ENCODE data around the gene KIF25. TPM values are rescaled to one million over a fixed set of nuclear protein-coding genes. Genes with fewer than 3 reads are reported as not detected.

The KIF25 gene
- total RNA-seq, 3 donors from 2014 or later = 0.14 to 1.1 (median 0.41) TPM

DNA sequence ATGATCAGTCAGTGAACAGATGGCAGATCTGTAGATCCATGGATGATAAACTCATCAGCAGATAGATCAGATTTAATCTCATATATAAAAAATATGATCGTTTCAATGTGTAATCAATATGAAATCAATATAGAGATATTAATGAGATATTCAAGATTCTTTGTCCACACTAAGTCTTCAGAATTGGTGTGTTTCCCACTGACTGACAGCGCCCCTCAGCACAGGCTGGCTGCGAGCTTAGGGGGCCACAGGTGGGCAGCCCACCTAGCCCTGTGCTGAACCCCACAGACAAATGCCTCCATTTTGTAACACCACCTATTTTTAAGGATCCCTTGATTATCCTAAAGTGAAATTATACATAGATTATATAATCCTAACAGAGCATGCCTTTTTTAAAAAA lies 49.2 kb downstream of the KIF25 start:
- ATAC-seq = no peak
- intact Hi-C loops (cut with DNase I, micrococcal nuclease) = no loop called here

DNA sequence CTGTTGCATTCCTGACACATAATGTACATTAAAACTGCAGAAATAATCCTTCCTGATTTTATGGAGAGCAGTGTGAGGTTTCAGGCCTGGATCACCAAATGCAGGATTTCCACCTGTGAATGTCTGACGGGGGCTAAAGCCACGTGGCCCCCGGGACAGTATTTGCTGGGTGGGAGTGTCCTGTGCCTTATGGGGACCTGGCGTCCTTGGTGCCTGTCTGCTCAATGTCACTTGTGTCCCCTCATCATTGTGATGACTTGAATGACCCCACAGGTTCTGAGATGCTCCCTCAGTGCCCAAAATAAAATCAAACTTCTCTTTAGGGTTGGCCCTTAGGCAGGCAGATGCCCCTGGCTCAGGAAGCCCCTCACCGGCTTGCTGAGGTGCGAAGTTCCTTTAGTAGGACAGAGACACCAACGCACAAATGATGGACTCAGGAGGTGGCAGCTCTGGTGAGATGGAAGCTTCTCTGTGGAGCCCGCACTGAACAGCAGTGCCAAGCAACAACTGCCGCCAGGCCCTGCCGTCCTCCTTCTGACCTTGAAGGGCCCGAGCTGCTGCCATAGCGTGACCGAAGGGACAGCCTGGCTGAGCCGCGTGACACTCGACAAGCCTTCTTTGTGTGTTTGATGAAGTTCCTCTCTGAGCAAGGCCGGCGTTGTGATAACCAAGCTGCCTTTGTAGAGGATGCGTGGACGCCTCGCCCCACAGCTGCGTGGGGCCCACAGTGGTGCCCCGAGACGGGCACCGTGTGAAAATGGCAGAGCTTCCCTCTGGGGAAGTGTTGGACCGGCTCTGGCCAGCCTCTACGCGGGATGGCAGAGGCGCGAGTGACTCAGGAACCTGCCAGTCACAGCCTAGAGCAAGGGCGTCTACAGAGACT lies 50.6 kb downstream of the KIF25 start:
- Histone ChIP-seq H3K4me1 (ENCODE audit: low read depth) (peaks cover 3% of the 10 kb centered on the region), H3K9me3 (no peaks in the 10 kb centered on the region), H3K4me3 (no peak overlapping the region), H3K36me3 (ENCODE audit: low read depth) (no peaks in the 10 kb centered on the region)
- DNase-seq = no peak
- TF ChIP-seq, protein P1, sequence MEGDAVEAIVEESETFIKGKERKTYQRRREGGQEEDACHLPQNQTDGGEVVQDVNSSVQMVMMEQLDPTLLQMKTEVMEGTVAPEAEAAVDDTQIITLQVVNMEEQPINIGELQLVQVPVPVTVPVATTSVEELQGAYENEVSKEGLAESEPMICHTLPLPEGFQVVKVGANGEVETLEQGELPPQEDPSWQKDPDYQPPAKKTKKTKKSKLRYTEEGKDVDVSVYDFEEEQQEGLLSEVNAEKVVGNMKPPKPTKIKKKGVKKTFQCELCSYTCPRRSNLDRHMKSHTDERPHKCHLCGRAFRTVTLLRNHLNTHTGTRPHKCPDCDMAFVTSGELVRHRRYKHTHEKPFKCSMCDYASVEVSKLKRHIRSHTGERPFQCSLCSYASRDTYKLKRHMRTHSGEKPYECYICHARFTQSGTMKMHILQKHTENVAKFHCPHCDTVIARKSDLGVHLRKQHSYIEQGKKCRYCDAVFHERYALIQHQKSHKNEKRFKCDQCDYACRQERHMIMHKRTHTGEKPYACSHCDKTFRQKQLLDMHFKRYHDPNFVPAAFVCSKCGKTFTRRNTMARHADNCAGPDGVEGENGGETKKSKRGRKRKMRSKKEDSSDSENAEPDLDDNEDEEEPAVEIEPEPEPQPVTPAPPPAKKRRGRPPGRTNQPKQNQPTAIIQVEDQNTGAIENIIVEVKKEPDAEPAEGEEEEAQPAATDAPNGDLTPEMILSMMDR (IDR thresholded peaks at IDR 0.05) = no peak
- intact Hi-C loops (cut with DNase I, micrococcal nuclease) = no loop called here
- ATAC-seq = no peak

More for the DNA sequence above, 49.2 kb downstream of the KIF25 start:
- Histone ChIP-seq H3K9me3 (peaks cover 2% of the 10 kb centered on the region), H3K36me3 (ENCODE audit: low read depth) (no peaks in the 10 kb centered on the region), H3K4me3 (no peak overlapping the region), H3K4me1 (ENCODE audit: low read depth) (no peaks in the 10 kb centered on the region)
- TF ChIP-seq, protein P1 (IDR thresholded peaks at IDR 0.05) = no peak
- DNase-seq = no peak

DNA sequence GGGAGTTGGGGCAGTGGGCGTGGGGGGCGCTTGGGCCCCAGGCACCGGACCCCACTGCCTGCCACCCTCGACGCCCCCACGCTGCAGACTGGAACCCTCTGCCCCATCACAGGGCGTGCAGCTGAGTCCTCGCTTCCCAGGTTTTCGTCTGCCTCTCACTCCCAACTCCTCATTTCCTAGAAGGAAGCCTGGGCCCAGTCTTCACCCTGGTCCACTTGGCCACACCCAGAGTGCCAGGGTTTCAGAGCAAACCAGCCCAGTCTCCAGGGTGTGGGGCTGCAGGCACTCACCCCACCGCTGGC lies 51.2 kb downstream of the KIF25 start:
- peak in 1 of 3 donors; percentile 46 for DNase-seq
- intact Hi-C loops (cut with DNase I, micrococcal nuclease) = no loop called here
- no peak for ATAC-seq
- no peaks in the 10 kb centered on the region for H3K36me3 ChIP-seq (ENCODE audit: low read depth)
- TF ChIP-seq, protein P1 (IDR thresholded peaks at IDR 0.05) = no peak
- peaks cover 3% of the 10 kb centered on the region for H3K4me1 ChIP-seq (ENCODE audit: low read depth)
- H3K9me3 ChIP-seq = no peaks in the 10 kb centered on the region
- no peak overlapping the region for H3K4me3 ChIP-seq

DNA sequence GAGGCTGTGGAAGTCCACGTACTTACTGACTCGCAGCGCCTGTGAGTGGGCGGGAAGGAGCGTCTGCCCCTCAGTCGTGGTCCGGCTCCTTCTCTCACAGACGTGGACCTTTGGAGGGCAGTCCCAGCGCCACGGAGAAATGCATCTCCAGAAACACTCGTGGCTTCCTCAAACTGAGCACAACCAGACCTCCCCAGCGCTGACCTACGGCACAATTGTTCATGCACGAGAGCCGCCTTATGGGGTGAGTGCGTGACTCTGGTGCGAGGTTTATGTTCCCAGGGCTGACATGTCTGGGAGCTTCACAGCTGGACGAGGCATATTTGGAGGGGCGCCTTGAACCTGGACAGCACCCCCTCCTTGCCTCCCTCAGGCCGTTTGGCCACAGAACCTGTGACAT lies 51.8 kb downstream of the KIF25 start:
- Histone ChIP-seq H3K36me3 (ENCODE audit: low read depth) (no peaks in the 10 kb centered on the region), H3K4me3 (no peak overlapping the region), H3K4me1 (ENCODE audit: low read depth) (peaks cover 3% of the 10 kb centered on the region), H3K9me3 (no peaks in the 10 kb centered on the region)
- TF ChIP-seq, protein P1 (IDR thresholded peaks at IDR 0.05) = no peak
- ATAC-seq (no peak), DNase-seq (no peak)
- intact Hi-C loops (cut with DNase I, micrococcal nuclease) = no loop called here

DNA sequence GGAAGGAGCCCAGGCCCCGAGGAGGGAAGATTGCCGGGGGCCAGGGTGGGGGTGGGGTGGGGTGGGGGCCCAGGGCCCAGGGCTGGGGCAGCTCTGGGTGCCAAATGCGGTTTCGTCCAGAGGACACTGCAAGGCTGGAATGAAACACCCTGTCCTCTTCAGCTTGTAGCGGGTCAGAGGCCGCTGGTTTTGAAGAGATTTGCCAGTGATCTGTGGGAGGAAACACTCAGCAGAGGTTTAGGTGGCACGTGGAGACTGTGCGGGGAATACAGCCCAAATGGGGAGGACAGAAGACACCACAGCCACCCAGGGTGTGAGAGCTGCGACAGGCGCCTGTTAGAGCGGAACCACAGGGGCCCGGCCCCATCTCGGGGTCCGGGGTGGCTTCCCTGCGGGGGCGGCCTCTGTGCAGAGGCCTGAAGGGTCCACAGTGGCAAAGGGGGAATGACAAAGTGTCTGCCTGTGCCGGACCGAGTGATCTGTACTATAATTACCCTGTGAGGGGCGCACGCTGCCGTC lies 52.3 kb downstream of the KIF25 start:
- H3K4me3 ChIP-seq = no peak overlapping the region

More for the DNA sequence above, 52.3 kb downstream of the KIF25 start:
- TF ChIP-seq, protein P1 (IDR thresholded peaks at IDR 0.05) = no peak
- DNase-seq (no peak), ATAC-seq (no peak)
- intact Hi-C loops (cut with DNase I, micrococcal nuclease) = no loop called here
- no peaks in the 10 kb centered on the region for H3K36me3 ChIP-seq (ENCODE audit: low read depth)
- H3K4me1 ChIP-seq (ENCODE audit: low read depth) = peaks cover 3% of the 10 kb centered on the region
- H3K9me3 ChIP-seq = no peaks in the 10 kb centered on the region

All from mucosa of descending colon (tissue), 3 donors.